ENCODE results near the gene RIOX2.
"Not testable (repeated sequence)": the region's sequence is repeated elsewhere in the genome, so short reads cannot be mapped to it uniquely, and the experiment has no call there.

The RIOX2 gene

DNA sequence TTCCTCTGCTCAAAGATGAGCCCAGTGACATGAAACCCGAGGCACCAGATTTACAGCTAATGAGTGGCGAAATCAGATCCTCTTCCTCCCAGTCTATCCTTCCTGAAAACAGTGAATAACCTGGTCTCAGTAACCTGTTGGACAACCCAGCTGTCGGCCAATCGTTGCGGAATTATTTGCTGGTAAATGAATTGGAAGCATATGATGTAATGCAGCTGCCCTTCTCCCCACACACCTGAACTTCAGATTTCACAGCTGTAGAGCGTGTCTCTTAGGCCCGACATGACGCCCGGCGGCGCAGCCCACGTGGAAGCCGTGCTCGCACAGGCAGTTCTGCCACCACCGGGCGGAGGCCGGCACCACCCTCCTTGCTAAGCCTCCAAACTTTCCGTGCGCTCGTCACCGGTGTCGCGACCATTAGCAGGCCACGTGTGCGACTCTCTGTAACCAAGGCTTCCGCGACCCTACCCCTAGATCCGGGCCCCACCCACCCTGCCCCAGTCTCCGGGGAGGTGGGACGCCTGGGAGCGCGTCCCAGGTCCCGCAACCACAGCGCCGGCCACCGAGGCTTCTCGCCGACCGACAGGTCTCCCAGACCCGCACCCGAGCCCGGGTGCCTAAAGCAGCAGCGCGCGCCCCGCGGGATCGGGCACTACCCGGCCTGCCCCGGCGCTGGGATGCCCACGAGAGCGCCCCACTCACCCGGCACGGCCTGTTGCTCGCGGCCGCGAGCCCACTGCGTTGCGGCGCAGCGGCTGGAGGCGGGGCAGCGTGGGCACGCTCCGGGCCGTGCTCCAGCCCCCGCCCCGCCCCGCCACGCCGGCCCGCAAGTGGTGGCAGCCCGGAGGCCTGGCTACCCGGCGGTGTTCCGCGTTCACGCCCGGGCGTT lies at the start of gene RIOX2:
Gene RIOX2, minus strand, starts transcription at position 753 of the 889 bp plus-strand sequence. CDS start 4,838 bp downstream, outside the sequence.
- no peak for FAIRE-seq
- no peak for DNase-seq (ENCODE audit: insufficient read length, low spot score)
- TF ChIP-seq CTCF (IDR thresholded peaks at IDR 0.05; ENCODE audit: insufficient read depth, missing control alignments), result no peak

DNA sequence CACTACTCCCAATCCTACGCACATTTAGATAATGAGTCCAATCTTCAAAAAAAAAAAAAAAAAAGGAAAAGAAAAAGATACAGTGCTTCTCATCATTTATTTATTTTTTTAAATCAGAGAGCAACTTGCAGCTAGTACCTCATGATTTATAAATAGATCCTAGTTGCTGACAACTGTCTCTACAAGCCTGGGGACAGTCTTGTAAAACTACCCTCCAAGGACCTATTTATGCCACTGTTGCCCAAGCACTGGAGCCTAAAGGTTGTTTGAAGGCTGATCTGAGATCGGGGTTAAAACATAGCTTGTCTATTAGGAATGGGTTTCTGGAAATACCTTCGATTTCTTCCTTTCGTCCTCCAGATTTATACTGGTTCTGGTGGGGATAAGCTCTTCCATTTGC lies 48.2 kb upstream of the RIOX2 start:
- FAIRE-seq, result no peak
- no peak for TF ChIP-seq CTCF (IDR thresholded peaks at IDR 0.05; ENCODE audit: insufficient read depth, missing control alignments)
- no peak for DNase-seq (ENCODE audit: insufficient read length, low spot score)

DNA sequence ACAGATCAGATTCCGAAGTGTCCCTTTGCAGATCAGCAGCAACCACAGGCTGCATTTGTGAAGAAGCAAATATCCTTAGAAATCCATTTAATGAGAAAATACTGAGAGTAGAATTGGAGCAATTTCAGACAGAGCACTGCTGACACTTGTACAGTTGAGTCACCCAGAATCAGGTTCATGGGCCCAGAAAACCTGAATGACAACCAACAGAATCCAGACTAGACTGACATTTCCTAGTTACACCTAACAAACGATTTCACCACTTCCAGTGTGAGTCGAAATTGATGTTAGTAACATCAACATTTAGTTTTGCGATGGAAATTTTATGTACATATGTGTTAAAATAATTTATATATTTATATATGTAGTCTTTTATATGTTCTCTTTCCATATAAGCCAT lies 46.1 kb upstream of the RIOX2 start:
- no peak for TF ChIP-seq CTCF (IDR thresholded peaks at IDR 0.05; ENCODE audit: insufficient read depth, missing control alignments)
- DNase-seq (ENCODE audit: insufficient read length, low spot score) (no peak), FAIRE-seq (no peak)

DNA sequence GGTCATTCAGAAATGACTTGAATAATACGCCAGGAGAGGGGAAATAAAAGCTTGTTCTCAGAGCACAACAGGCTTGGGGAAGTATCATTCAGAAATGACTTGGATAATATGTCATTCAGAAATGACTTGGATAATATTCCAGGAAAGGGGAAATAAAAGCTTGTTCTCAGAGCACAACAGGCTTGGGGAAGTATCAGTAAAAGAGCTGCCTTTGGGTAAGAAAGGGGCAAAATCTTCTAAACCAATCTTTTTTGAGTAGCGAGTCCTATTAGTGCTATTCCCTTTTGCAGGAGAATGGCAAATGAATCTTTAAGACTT lies 42.0 kb upstream of the RIOX2 start:
- FAIRE-seq, result no peak

DNA sequence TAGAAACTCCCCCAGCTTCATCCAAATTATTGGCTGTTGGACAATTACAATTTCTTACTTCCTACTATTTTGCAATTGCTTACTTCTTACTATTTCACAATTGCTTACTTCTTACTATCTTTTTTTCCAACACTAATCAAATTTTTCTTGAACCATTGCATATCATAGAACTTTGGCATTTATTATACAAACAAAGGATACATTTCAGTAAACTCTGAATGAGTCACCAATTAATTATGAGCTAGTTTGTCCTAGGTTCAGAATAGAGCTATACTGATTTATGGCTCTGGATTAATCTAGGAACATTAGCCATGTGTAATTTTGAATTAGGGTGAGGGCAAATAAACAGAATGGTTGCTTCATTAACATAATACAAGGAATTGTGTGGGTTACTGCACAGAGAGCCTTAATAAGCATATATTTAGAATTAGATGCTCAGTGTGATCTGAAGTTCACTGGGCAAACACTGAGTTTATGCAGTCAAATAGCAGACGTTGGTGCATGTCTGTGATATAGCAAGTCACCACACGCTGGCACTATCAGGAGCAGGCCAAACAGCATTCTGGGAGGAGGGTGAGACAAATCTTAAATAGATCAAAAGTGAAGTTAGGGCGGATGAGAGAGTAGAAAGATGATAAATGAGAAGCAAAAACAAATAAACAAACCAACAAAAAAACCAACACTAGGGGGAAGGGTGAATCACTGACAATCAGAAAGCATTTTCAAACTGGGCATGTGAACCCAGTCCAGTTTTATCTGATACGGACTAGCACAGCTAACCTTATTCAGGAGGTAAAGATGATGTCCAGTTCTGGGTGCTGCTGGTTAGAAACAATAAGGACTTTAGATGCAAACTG lies 41.4 kb upstream of the RIOX2 start:
- DNase-seq (ENCODE audit: insufficient read length, low spot score) (no peak), FAIRE-seq (no peak)
- TF ChIP-seq CTCF (IDR thresholded peaks at IDR 0.05; ENCODE audit: insufficient read depth, missing control alignments), result no peak

More for the DNA sequence above, 42.0 kb upstream of the RIOX2 start:
- no peak for DNase-seq (ENCODE audit: insufficient read length, low spot score)
- no peak for TF ChIP-seq CTCF (IDR thresholded peaks at IDR 0.05; ENCODE audit: insufficient read depth, missing control alignments)

DNA sequence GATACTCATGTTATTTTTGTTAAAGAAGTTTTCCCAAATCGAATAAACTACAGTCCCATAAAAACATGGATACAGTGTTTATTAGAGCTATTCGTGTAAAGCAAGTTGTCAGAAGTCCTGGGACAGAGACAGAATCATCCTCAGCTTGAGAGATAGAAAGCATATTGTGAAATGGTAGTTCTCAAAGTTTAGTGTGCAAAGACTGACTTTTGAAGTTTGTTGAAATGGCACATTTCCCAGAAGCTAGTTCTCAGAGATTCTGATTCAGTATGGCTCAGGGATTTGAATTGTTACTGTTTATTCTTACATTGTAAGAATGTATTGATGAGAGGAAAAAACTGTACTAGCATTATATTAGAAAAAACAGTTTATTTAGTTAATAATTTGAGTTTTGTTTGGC lies 40.7 kb upstream of the RIOX2 start:
- no peak for TF ChIP-seq CTCF (IDR thresholded peaks at IDR 0.05; ENCODE audit: insufficient read depth, missing control alignments)
- FAIRE-seq (no peak), DNase-seq (ENCODE audit: insufficient read length, low spot score) (no peak)

GRCh38 chr3:98010883-98011449 lies 38.7 kb upstream of the RIOX2 start:
- not testable (repeated sequence) for FAIRE-seq; DNase-seq (ENCODE audit: insufficient read length, low spot score)
